Stomach (tissue), 4 donors: ENCODE results near the gene CIBAR2.

Experiments used
- POLR2A ChIP-seq, 4 donors: fragments of 450-650 bp; IDR thresholded peaks; one replicate each; pipeline ENCODE4 v1.6.1; 2016; ENCODE audit warnings: antibody characterized with exemption in 4 of 4, control low read depth in 2 of 4, mild to moderate bottlenecking in 1 of 4, moderate library complexity in 1 of 4
- POLR2AphosphoS5 ChIP-seq, 3 donors: sonication (generic); formaldehyde crosslinking; IDR thresholded peaks; one replicate each; pipeline ENCODE4 v1.6.1; 2016; ENCODE audit warnings: antibody characterized with exemption in 3 of 3
- TF ChIP-seq, protein P1 (sequence below), 7 experiments: fragments of 450-650 bp in 4 of 7; fragments of 200-600 bp in 3 of 7; sonication (generic) in 3 of 7; IDR thresholded peaks; one replicate each; pipeline ENCODE4 v1.5.1; 2016 to 2019; ENCODE audit warnings: antibody characterized with exemption in 7 of 7, control low read depth in 2 of 7, mild to moderate bottlenecking in 1 of 7

DNA sequence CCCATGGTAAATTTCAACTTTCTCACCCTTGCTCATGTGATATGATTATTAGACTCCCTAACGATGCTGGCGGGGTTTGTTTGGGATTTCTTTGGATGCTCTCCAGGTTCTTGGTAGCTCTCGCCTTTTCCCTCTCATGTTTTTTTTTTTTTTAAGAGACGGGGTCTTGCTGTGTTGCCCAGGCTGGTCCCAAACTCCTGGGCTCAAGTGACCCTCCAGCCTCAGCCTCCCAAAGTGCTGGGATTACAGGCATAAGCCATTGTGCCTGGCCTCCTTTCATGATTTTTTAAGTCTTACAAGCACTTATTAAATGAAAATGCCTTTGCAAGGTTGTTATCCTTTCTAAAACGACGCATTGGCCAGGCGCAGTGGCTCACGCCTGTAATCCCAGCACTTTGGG, 60.6 kb downstream of the CIBAR2 start:
- TF ChIP-seq, protein P1, sequence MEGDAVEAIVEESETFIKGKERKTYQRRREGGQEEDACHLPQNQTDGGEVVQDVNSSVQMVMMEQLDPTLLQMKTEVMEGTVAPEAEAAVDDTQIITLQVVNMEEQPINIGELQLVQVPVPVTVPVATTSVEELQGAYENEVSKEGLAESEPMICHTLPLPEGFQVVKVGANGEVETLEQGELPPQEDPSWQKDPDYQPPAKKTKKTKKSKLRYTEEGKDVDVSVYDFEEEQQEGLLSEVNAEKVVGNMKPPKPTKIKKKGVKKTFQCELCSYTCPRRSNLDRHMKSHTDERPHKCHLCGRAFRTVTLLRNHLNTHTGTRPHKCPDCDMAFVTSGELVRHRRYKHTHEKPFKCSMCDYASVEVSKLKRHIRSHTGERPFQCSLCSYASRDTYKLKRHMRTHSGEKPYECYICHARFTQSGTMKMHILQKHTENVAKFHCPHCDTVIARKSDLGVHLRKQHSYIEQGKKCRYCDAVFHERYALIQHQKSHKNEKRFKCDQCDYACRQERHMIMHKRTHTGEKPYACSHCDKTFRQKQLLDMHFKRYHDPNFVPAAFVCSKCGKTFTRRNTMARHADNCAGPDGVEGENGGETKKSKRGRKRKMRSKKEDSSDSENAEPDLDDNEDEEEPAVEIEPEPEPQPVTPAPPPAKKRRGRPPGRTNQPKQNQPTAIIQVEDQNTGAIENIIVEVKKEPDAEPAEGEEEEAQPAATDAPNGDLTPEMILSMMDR (IDR thresholded peaks at IDR 0.05), result no peak
- TF ChIP-seq POLR2AphosphoS5 (IDR thresholded peaks at IDR 0.05) (no peak), POLR2A (IDR thresholded peaks at IDR 0.05) (no peak)
